Uterus (tissue), 2 donors: ENCODE results near the gene EXOC4.

Experiments
- CTCF ChIP-seq, 4 experiments: fragments of 200-600 bp in 2 of 4; fragments of 450-650 bp in 2 of 4; sonication (generic) in 2 of 4; IDR thresholded peaks; one replicate each; pipeline ENCODE4 v1.5.1; 2016 to 2019; ENCODE audit warnings: antibody characterized with exemption in 4 of 4, mild to moderate bottlenecking in 2 of 4, moderate library complexity in 1 of 4
- POLR2A ChIP-seq, 2 donors: fragments of 450-650 bp; IDR thresholded peaks; one replicate each; pipeline ENCODE4 v1.6.1; 2016; ENCODE audit warnings: antibody characterized with exemption in 2 of 2, mild to moderate bottlenecking in 1 of 2, moderate library complexity in 1 of 2

GRCh38 chr7:133641436-133641835 lies 388.6 kb downstream of the EXOC4 start:
- TF ChIP-seq CTCF (IDR thresholded peaks at IDR 0.05) = no peak
- no peak for TF ChIP-seq POLR2A (IDR thresholded peaks at IDR 0.05)
